ENCODE measurements around the gene CTBP2.

The CTBP2 gene

GRCh38 chr10:125200396-125200795 lies 40.0 kb upstream of the CTBP2 start:
- Histone ChIP-seq H3K4me1 (ENCODE audit: control insufficient read depth in 2 of 2, insufficient read depth in 2 of 2, low read length in 2 of 2) (no peaks in the 10 kb centered on the region), H3K9ac (ENCODE audit: low read depth in 1 of 2, low read length in 2 of 2) (no peak overlapping the region), H3K4me3 (ENCODE audit: low read length in 2 of 2) (no peak overlapping the region), H3K9me3 (ENCODE audit: control insufficient read depth in 2 of 2, low read length in 2 of 2) (no peaks in the 10 kb centered on the region), H3K27me3 (ENCODE audit: control insufficient read depth in 2 of 2, insufficient read depth in 2 of 2, low read length in 2 of 2) (peaks cover 0 to under 1% of the 10 kb centered on the region in 2 donors), H3K36me3 (ENCODE audit: control insufficient read depth in 2 of 2, insufficient read depth in 2 of 2, low read length in 2 of 2) (no peaks in the 10 kb centered on the region), H3K27ac (ENCODE audit: low read depth in 2 of 2, low read length in 2 of 2) (no peak overlapping the region)

- Histone ChIP-seq H3K9ac (ENCODE audit: low read depth in 1 of 2, low read length in 2 of 2) (no peak overlapping the region), H3K27me3 (ENCODE audit: control insufficient read depth in 2 of 2, insufficient read depth in 2 of 2, low read length in 2 of 2) (no peaks in the 10 kb centered on the region), H3K4me1 (ENCODE audit: control insufficient read depth in 2 of 2, insufficient read depth in 2 of 2, low read length in 2 of 2) (no peaks in the 10 kb centered on the region), H3K4me3 (ENCODE audit: low read length in 2 of 2) (no peak overlapping the region), H3K27ac (ENCODE audit: low read depth in 2 of 2, low read length in 2 of 2) (no peak overlapping the region), H3K9me3 (ENCODE audit: control insufficient read depth in 2 of 2, low read length in 2 of 2) (no peaks in the 10 kb centered on the region), H3K36me3 (ENCODE audit: control insufficient read depth in 2 of 2, insufficient read depth in 2 of 2, low read length in 2 of 2) (no peaks in the 10 kb centered on the region)
Measured at GRCh38 chr10:125199270-125199669, 38.9 kb upstream of the CTBP2 start.

GRCh38 chr10:125194814-125195213 lies 34.5 kb upstream of the CTBP2 start:
- H3K9me3 ChIP-seq (ENCODE audit: control insufficient read depth in 2 of 2, low read length in 2 of 2), result no peaks in the 10 kb centered on the region

GRCh38 chr10:125193306-125193877 lies 33.0 kb upstream of the CTBP2 start:
- no peaks in the 10 kb centered on the region for H3K27me3 ChIP-seq (ENCODE audit: control insufficient read depth in 2 of 2, insufficient read depth in 2 of 2, low read length in 2 of 2)
- H3K36me3 ChIP-seq (ENCODE audit: control insufficient read depth in 2 of 2, insufficient read depth in 2 of 2, low read length in 2 of 2), result no peaks in the 10 kb centered on the region
- H3K27ac ChIP-seq (ENCODE audit: low read depth in 2 of 2, low read length in 2 of 2), result no peak overlapping the region
- no peaks in the 10 kb centered on the region for H3K4me1 ChIP-seq (ENCODE audit: control insufficient read depth in 2 of 2, insufficient read depth in 2 of 2, low read length in 2 of 2)
- H3K9me3 ChIP-seq (ENCODE audit: control insufficient read depth in 2 of 2, low read length in 2 of 2), result no peaks in the 10 kb centered on the region
- H3K9ac ChIP-seq (ENCODE audit: low read depth in 1 of 2, low read length in 2 of 2), result no peak overlapping the region
- H3K4me3 ChIP-seq (ENCODE audit: low read length in 2 of 2), result no peak overlapping the region

More at GRCh38 chr10:125194814-125195213, 34.5 kb upstream of the CTBP2 start:
- Histone ChIP-seq H3K4me3 (ENCODE audit: low read length in 2 of 2) (no peak overlapping the region), H3K4me1 (ENCODE audit: control insufficient read depth in 2 of 2, insufficient read depth in 2 of 2, low read length in 2 of 2) (no peaks in the 10 kb centered on the region), H3K27me3 (ENCODE audit: control insufficient read depth in 2 of 2, insufficient read depth in 2 of 2, low read length in 2 of 2) (no peaks in the 10 kb centered on the region), H3K27ac (ENCODE audit: low read depth in 2 of 2, low read length in 2 of 2) (no peak overlapping the region), H3K36me3 (ENCODE audit: control insufficient read depth in 2 of 2, insufficient read depth in 2 of 2, low read length in 2 of 2) (no peaks in the 10 kb centered on the region), H3K9ac (ENCODE audit: low read depth in 1 of 2, low read length in 2 of 2) (no peak overlapping the region)

- Histone ChIP-seq H3K27me3 (ENCODE audit: control insufficient read depth in 2 of 2, insufficient read depth in 2 of 2, low read length in 2 of 2) (no peaks in the 10 kb centered on the region), H3K27ac (ENCODE audit: low read depth in 2 of 2, low read length in 2 of 2) (no peak overlapping the region), H3K4me1 (ENCODE audit: control insufficient read depth in 2 of 2, insufficient read depth in 2 of 2, low read length in 2 of 2) (no peaks in the 10 kb centered on the region), H3K4me3 (ENCODE audit: low read length in 2 of 2) (no peak overlapping the region), H3K9ac (ENCODE audit: low read depth in 1 of 2, low read length in 2 of 2) (no peak overlapping the region), H3K9me3 (ENCODE audit: control insufficient read depth in 2 of 2, low read length in 2 of 2) (no peaks in the 10 kb centered on the region), H3K36me3 (ENCODE audit: control insufficient read depth in 2 of 2, insufficient read depth in 2 of 2, low read length in 2 of 2) (no peaks in the 10 kb centered on the region)
Measured at GRCh38 chr10:125192620-125193019, 32.3 kb upstream of the CTBP2 start.

- no peak overlapping the region for H3K9ac ChIP-seq (ENCODE audit: low read depth in 1 of 2, low read length in 2 of 2)
- no peaks in the 10 kb centered on the region for H3K9me3 ChIP-seq (ENCODE audit: control insufficient read depth in 2 of 2, low read length in 2 of 2)
- H3K4me1 ChIP-seq (ENCODE audit: control insufficient read depth in 2 of 2, insufficient read depth in 2 of 2, low read length in 2 of 2), result no peaks in the 10 kb centered on the region
- no peak overlapping the region for H3K4me3 ChIP-seq (ENCODE audit: low read length in 2 of 2)
- H3K36me3 ChIP-seq (ENCODE audit: control insufficient read depth in 2 of 2, insufficient read depth in 2 of 2, low read length in 2 of 2), result no peaks in the 10 kb centered on the region
- no peak overlapping the region for H3K27ac ChIP-seq (ENCODE audit: low read depth in 2 of 2, low read length in 2 of 2)
- no peaks in the 10 kb centered on the region for H3K27me3 ChIP-seq (ENCODE audit: control insufficient read depth in 2 of 2, insufficient read depth in 2 of 2, low read length in 2 of 2)
Measured at GRCh38 chr10:125192005-125192404, 31.6 kb upstream of the CTBP2 start.

- Histone ChIP-seq H3K4me1 (ENCODE audit: control insufficient read depth in 2 of 2, insufficient read depth in 2 of 2, low read length in 2 of 2) (no peaks in the 10 kb centered on the region), H3K36me3 (ENCODE audit: control insufficient read depth in 2 of 2, insufficient read depth in 2 of 2, low read length in 2 of 2) (no peaks in the 10 kb centered on the region), H3K9ac (ENCODE audit: low read depth in 1 of 2, low read length in 2 of 2) (no peak overlapping the region), H3K27me3 (ENCODE audit: control insufficient read depth in 2 of 2, insufficient read depth in 2 of 2, low read length in 2 of 2) (no peaks in the 10 kb centered on the region), H3K27ac (ENCODE audit: low read depth in 2 of 2, low read length in 2 of 2) (no peak overlapping the region), H3K9me3 (ENCODE audit: control insufficient read depth in 2 of 2, low read length in 2 of 2) (no peaks in the 10 kb centered on the region), H3K4me3 (ENCODE audit: low read length in 2 of 2) (no peak overlapping the region)
Measured at GRCh38 chr10:125190946-125191345, 30.6 kb upstream of the CTBP2 start.

- H3K4me1 ChIP-seq (ENCODE audit: control insufficient read depth in 2 of 2, insufficient read depth in 2 of 2, low read length in 2 of 2), result no peaks in the 10 kb centered on the region
- H3K9ac ChIP-seq (ENCODE audit: low read depth in 1 of 2, low read length in 2 of 2), result no peak overlapping the region
- no peaks in the 10 kb centered on the region for H3K9me3 ChIP-seq (ENCODE audit: control insufficient read depth in 2 of 2, low read length in 2 of 2)
- no peaks in the 10 kb centered on the region for H3K36me3 ChIP-seq (ENCODE audit: control insufficient read depth in 2 of 2, insufficient read depth in 2 of 2, low read length in 2 of 2)
- H3K27me3 ChIP-seq (ENCODE audit: control insufficient read depth in 2 of 2, insufficient read depth in 2 of 2, low read length in 2 of 2), result no peaks in the 10 kb centered on the region
- H3K4me3 ChIP-seq (ENCODE audit: low read length in 2 of 2), result no peak overlapping the region
- H3K27ac ChIP-seq (ENCODE audit: low read depth in 2 of 2, low read length in 2 of 2), result no peak overlapping the region
Measured at GRCh38 chr10:125190414-125190813, 30.1 kb upstream of the CTBP2 start.

- H3K4me3 ChIP-seq (ENCODE audit: low read length in 2 of 2), result no peak overlapping the region
- no peak overlapping the region for H3K27ac ChIP-seq (ENCODE audit: low read depth in 2 of 2, low read length in 2 of 2)
- H3K4me1 ChIP-seq (ENCODE audit: control insufficient read depth in 2 of 2, insufficient read depth in 2 of 2, low read length in 2 of 2), result no peaks in the 10 kb centered on the region
- no peaks in the 10 kb centered on the region for H3K27me3 ChIP-seq (ENCODE audit: control insufficient read depth in 2 of 2, insufficient read depth in 2 of 2, low read length in 2 of 2)
- H3K36me3 ChIP-seq (ENCODE audit: control insufficient read depth in 2 of 2, insufficient read depth in 2 of 2, low read length in 2 of 2), result no peaks in the 10 kb centered on the region
- H3K9ac ChIP-seq (ENCODE audit: low read depth in 1 of 2, low read length in 2 of 2), result no peak overlapping the region
- H3K9me3 ChIP-seq (ENCODE audit: control insufficient read depth in 2 of 2, low read length in 2 of 2), result no peaks in the 10 kb centered on the region
Measured at GRCh38 chr10:125189162-125189561, 28.8 kb upstream of the CTBP2 start.

- H3K27me3 ChIP-seq (ENCODE audit: control insufficient read depth in 2 of 2, insufficient read depth in 2 of 2, low read length in 2 of 2), result no peaks in the 10 kb centered on the region
- H3K36me3 ChIP-seq (ENCODE audit: control insufficient read depth in 2 of 2, insufficient read depth in 2 of 2, low read length in 2 of 2), result no peaks in the 10 kb centered on the region
- H3K9ac ChIP-seq (ENCODE audit: low read depth in 1 of 2, low read length in 2 of 2), result no peak overlapping the region
- no peaks in the 10 kb centered on the region for H3K4me1 ChIP-seq (ENCODE audit: control insufficient read depth in 2 of 2, insufficient read depth in 2 of 2, low read length in 2 of 2)
- H3K9me3 ChIP-seq (ENCODE audit: control insufficient read depth in 2 of 2, low read length in 2 of 2), result no peaks in the 10 kb centered on the region
- no peak overlapping the region for H3K27ac ChIP-seq (ENCODE audit: low read depth in 2 of 2, low read length in 2 of 2)
- H3K4me3 ChIP-seq (ENCODE audit: low read length in 2 of 2), result no peak overlapping the region
Measured at GRCh38 chr10:125187238-125188194, 27.2 kb upstream of the CTBP2 start.

Data from mucosa of rectum (tissue), 2 donors.